Esophagus squamous epithelium (tissue), 5 donors: Measurements from ENCODE around the gene BCAR1. TPM values are rescaled to one million over a fixed set of nuclear protein-coding genes. Genes with fewer than 3 reads are reported as not detected.

Experiments
- DNase-seq: peaks from one replicate; lab custom pipeline; 2025; lab: John Stamatoyannopoulos, UW
- H3K27ac ChIP-seq, 4 donors: fragments of 200-600 bp; sonication (generic); one replicate each; pipeline ENCODE4 v1.5.1; 2016 to 2019; ENCODE audit warnings: mild to moderate bottlenecking in 1 of 4
- H3K27me3 ChIP-seq, 4 donors: fragments of 200-600 bp; sonication (generic); 1 replicate in 3 of 4; 2 replicates in 1 of 4; pipeline versions ENCODE4 v1.5.1 to v1.6.0; 2017 to 2021; ENCODE audit warnings: antibody characterized with exemption in 1 of 4
- H3K36me3 ChIP-seq, 3 donors: fragments of 200-600 bp; sonication (generic); one replicate each; pipeline ENCODE4 v1.5.1; 2016 to 2019
- H3K4me1 ChIP-seq, 3 donors: fragments of 200-600 bp; sonication (generic); one replicate each; pipeline ENCODE4 v1.5.1; 2017 to 2019
- H3K4me3 ChIP-seq, 4 donors: fragments of 200-600 bp; sonication (generic); 1 replicate in 3 of 4; 2 replicates in 1 of 4; pipeline ENCODE4 v1.5.1; 2016 to 2019; ENCODE audit warnings: mild to moderate bottlenecking in 2 of 4, moderate library complexity in 1 of 4
- H3K9me3 ChIP-seq, 3 donors: fragments of 200-600 bp; sonication (generic); one replicate each; pipeline ENCODE4 v1.5.1; 2016 to 2019
- CTCF ChIP-seq, 6 experiments: fragments of 450-650 bp in 4 of 6; fragments of 200-600 bp in 2 of 6; sonication (generic) in 2 of 6; IDR thresholded peaks; one replicate each; pipeline ENCODE4 v1.5.1; 2016 to 2019; ENCODE audit warnings: antibody characterized with exemption in 6 of 6, mild to moderate bottlenecking in 4 of 6, moderate library complexity in 4 of 6
- POLR2A ChIP-seq, 4 donors: fragments of 450-650 bp; IDR thresholded peaks; one replicate each; pipeline ENCODE4 v1.6.1; 2017; ENCODE audit warnings: antibody characterized with exemption in 4 of 4, mild to moderate bottlenecking in 4 of 4, moderate library complexity in 3 of 4
- WGBS, 2 donors: methylation state at CpG; one replicate each; pipeline ENCODE4 v1.1.5; 2018; 5-methylcytosine and 5-hydroxymethylcytosine counted together
- intact Hi-C: fragments of 100-400 bp; cut with DNase I; formaldehyde crosslinking; loops from one replicate; pipeline ENCODE4 v1.15.0; 2022
- small RNA-seq, 4 donors: library from RNA; depleted of rRNA; stranded (forward); fragments of <200 nt; gene quantifications; one replicate each; pipeline ENCODE3, GENCODE V24; 2016
- total RNA-seq, 4 donors: library from RNA; depleted of rRNA; stranded (reverse); fragments of >200 nt; gene quantifications; one replicate each; pipeline ENCODE4 v1.1.0, GENCODE V29; 2016
- donor health status: DM: yes; HTN: yes; CAD: no.

The BCAR1 gene
- total RNA-seq, 4 donors from 2014 or later, result 26.8 to 51.9 (median 32.1) TPM

- Histone ChIP-seq H3K27ac (no peak overlapping the region), H3K4me1 (no peaks in the 10 kb centered on the region), H3K27me3 (no peaks in the 10 kb centered on the region), H3K36me3 (no peaks in the 10 kb centered on the region), H3K4me3 (no peak overlapping the region), H3K9me3 (peaks cover 0 to 29% (median 14%) of the 10 kb centered on the region in 3 donors)
- intact Hi-C loops, result no loop called here
- TF ChIP-seq POLR2A (IDR thresholded peaks at IDR 0.05) (no peak), CTCF (IDR thresholded peaks at IDR 0.05) (no peak)
- 80 to 85% methylated on average over 6 of the region's 6 CpGs for WGBS, 2 donors
- DNase-seq, result no peak
Observed at GRCh38 chr16:75179208-75179607, 72.2 kb downstream of the BCAR1 start.

Small RNAs within 50 kb of the gene (small RNA-seq; reads per million reads assigned to genes)
- gene RNU6-758P, result 0 reads per million in 4 donors

Other genes starting within 250 kb of the BCAR1 start
- gene LDHD, start 134.8 kb downstream of the BCAR1 start, total RNA-seq, result 10 to 100 TPM in 2 of 4 donors, 1 to 10 TPM in 2; 3.3 to 20.4 (median 10.4) TPM
- gene ZFP1, start 103.1 kb downstream of the BCAR1 start, total RNA-seq, result 1 to 10 TPM; 3.1 to 9.1 (median 5.7) TPM
- gene CTRB2, start 44.5 kb downstream of the BCAR1 start, total RNA-seq, result not detected
- not detected for gene CTRB1, start 32.6 kb downstream of the BCAR1 start, total RNA-seq
- 10 to 100 TPM; 32.8 to 55.8 (median 45.7) TPM for gene CFDP1, start 181.9 kb upstream of the BCAR1 start, total RNA-seq
- gene TMEM170A, start 213.1 kb upstream of the BCAR1 start, total RNA-seq, result 10 to 100 TPM; 11.6 to 19.8 (median 14.6) TPM
- 1 to 10 TPM in 3 of 4 donors, under 1 TPM in 1; 0.97 to 6.9 (median 4.2) TPM for gene CHST6, start 243.8 kb upstream of the BCAR1 start, total RNA-seq